Measurements from ENCODE around the gene TVP23B. TPM values are rescaled to one million over a fixed set of nuclear protein-coding genes. Genes with fewer than 3 reads are reported as not detected.
A peak's percentile ranks its signal among the peaks of the same experiment; 100 is the strongest.
"Not testable (repeated sequence)": the region's sequence is repeated elsewhere in the genome, so short reads cannot be mapped to it uniquely, and the experiment has no call there.

Gene TVP23B
- 39.4 TPM for total RNA-seq (2021; ENCODE audit: unreplicated experiment)
- 29.5 TPM for polyA plus RNA-seq (2012; ENCODE audit: insufficient read length)
- percentile 90 among the genes with signal in this experiment for Bru-seq, nascent RNA
- percentile 89 among the genes with signal in this experiment for BruChase-seq, experiment 1, labeled RNA remaining after a 2-hour chase
- BruChase-seq, experiment 2, labeled RNA remaining after a 6-hour chase = percentile 87 among the genes with signal in this experiment
- long read RNA-seq, transcript TVP23B-201 (7 exons, 2,064 nt) = major isoform, 74 of 92 reads
- long read RNA-seq, partial matches to known transcripts = 9 of 92 reads
- long read RNA-seq, other reads (novel, unspliced or antisense) = 6 of 92 reads

- H3K27ac ChIP-seq (ENCODE audit: low read length) = peak within 1 kb of the TSS; percentile 57; the same call in 1 of the 2 replicates
- H3K9me3 ChIP-seq (ENCODE audit: control insufficient read depth, insufficient read depth, low read depth, low read length); POLR2A ChIA-PET; in situ Hi-C loops (cut with HindIII; ENCODE audit: low pct_unique_long_range_greater_than_20kb, low sequenced_read_pairs); BruUV-seq (replicated peaks); intact Hi-C loops (cut with micrococcal nuclease; ENCODE audit: unreplicated experiment); H3K36me3 ChIP-seq (ENCODE audit: control insufficient read depth, insufficient read depth, low read length); H3K4me1 ChIP-seq (ENCODE audit: control insufficient read depth, insufficient read depth, low read length); CTCF ChIA-PET; H3K27me3 ChIP-seq (ENCODE audit: control insufficient read depth, insufficient read depth, low read length): not testable (repeated sequence)
- DNase-seq (ENCODE audit: low read depth, low spot score) (peak; percentile 61), ATAC-seq (peak; percentile 100)
- H3K4me3 ChIP-seq (ENCODE audit: low read depth in 2 of 2, low read length in 2 of 2) = peak within 1 kb of the TSS; percentile 46 to 54
- peak; percentile 57; the same call in 1 of the 2 replicates for TF ChIP-seq POLR2AphosphoS5 (IDR thresholded peaks at IDR 0.05; ENCODE audit: low read depth, low read length)
Measured at GRCh38 chr17:18780991-18781718, at the start of gene TVP23B. Gene TVP23B, plus strand, starts transcription at chr17:18781183. Its CDS starts 111 bp downstream, at chr17:18781294.

- H3K9me3 ChIP-seq (ENCODE audit: control insufficient read depth, insufficient read depth, low read depth, low read length); DNase-seq (ENCODE audit: low read depth, low spot score); H3K36me3 ChIP-seq (ENCODE audit: control insufficient read depth, insufficient read depth, low read length); H3K27ac ChIP-seq (ENCODE audit: low read length); H3K4me3 ChIP-seq (ENCODE audit: low read depth in 2 of 2, low read length in 2 of 2); H3K4me1 ChIP-seq (ENCODE audit: control insufficient read depth, insufficient read depth, low read length); CTCF ChIA-PET; POLR2A ChIA-PET; intact Hi-C loops (cut with micrococcal nuclease; ENCODE audit: unreplicated experiment); H3K27me3 ChIP-seq (ENCODE audit: control insufficient read depth, insufficient read depth, low read length); in situ Hi-C loops (cut with HindIII; ENCODE audit: low pct_unique_long_range_greater_than_20kb, low sequenced_read_pairs); BruUV-seq (replicated peaks); ATAC-seq: not testable (repeated sequence)
Measured at GRCh38 chr17:18732438-18732837, 48.5 kb upstream of the TVP23B start.

GRCh38 chr17:18733350-18733749 lies 47.6 kb upstream of the TVP23B start:
- in situ Hi-C loops (cut with HindIII; ENCODE audit: low pct_unique_long_range_greater_than_20kb, low sequenced_read_pairs); H3K4me3 ChIP-seq (ENCODE audit: low read depth in 2 of 2, low read length in 2 of 2); intact Hi-C loops (cut with micrococcal nuclease; ENCODE audit: unreplicated experiment); H3K27ac ChIP-seq (ENCODE audit: low read length); H3K36me3 ChIP-seq (ENCODE audit: control insufficient read depth, insufficient read depth, low read length); ATAC-seq; H3K9me3 ChIP-seq (ENCODE audit: control insufficient read depth, insufficient read depth, low read depth, low read length); DNase-seq (ENCODE audit: low read depth, low spot score); CTCF ChIA-PET; BruUV-seq (replicated peaks); H3K27me3 ChIP-seq (ENCODE audit: control insufficient read depth, insufficient read depth, low read length); POLR2A ChIA-PET; H3K4me1 ChIP-seq (ENCODE audit: control insufficient read depth, insufficient read depth, low read length): not testable (repeated sequence)

GRCh38 chr17:18739616-18740391 lies 41.2 kb upstream of the TVP23B start:
- H3K4me3 ChIP-seq (ENCODE audit: low read depth in 2 of 2, low read length in 2 of 2); intact Hi-C loops (cut with micrococcal nuclease; ENCODE audit: unreplicated experiment); ATAC-seq; POLR2A ChIA-PET; H3K27me3 ChIP-seq (ENCODE audit: control insufficient read depth, insufficient read depth, low read length); BruUV-seq (replicated peaks); H3K4me1 ChIP-seq (ENCODE audit: control insufficient read depth, insufficient read depth, low read length); H3K27ac ChIP-seq (ENCODE audit: low read length); H3K36me3 ChIP-seq (ENCODE audit: control insufficient read depth, insufficient read depth, low read length); in situ Hi-C loops (cut with HindIII; ENCODE audit: low pct_unique_long_range_greater_than_20kb, low sequenced_read_pairs); CTCF ChIA-PET; DNase-seq (ENCODE audit: low read depth, low spot score); H3K9me3 ChIP-seq (ENCODE audit: control insufficient read depth, insufficient read depth, low read depth, low read length): not testable (repeated sequence)

- CTCF ChIA-PET; BruUV-seq (replicated peaks); H3K9me3 ChIP-seq (ENCODE audit: control insufficient read depth, insufficient read depth, low read depth, low read length); in situ Hi-C loops (cut with HindIII; ENCODE audit: low pct_unique_long_range_greater_than_20kb, low sequenced_read_pairs); H3K36me3 ChIP-seq (ENCODE audit: control insufficient read depth, insufficient read depth, low read length); POLR2A ChIA-PET; H3K27ac ChIP-seq (ENCODE audit: low read length); intact Hi-C loops (cut with micrococcal nuclease; ENCODE audit: unreplicated experiment); H3K4me1 ChIP-seq (ENCODE audit: control insufficient read depth, insufficient read depth, low read length); DNase-seq (ENCODE audit: low read depth, low spot score); H3K4me3 ChIP-seq (ENCODE audit: low read depth in 2 of 2, low read length in 2 of 2); ATAC-seq; H3K27me3 ChIP-seq (ENCODE audit: control insufficient read depth, insufficient read depth, low read length): not testable (repeated sequence)
Measured at GRCh38 chr17:18741228-18741627, 39.8 kb upstream of the TVP23B start.

GRCh38 chr17:18743699-18744421 lies 37.1 kb upstream of the TVP23B start, which contains the start of gene FBXW10:
Gene FBXW10, plus strand, starts transcription at chr17:18744054. Its CDS starts 191 bp downstream, at chr17:18744245.
- H3K9me3 ChIP-seq (ENCODE audit: control insufficient read depth, insufficient read depth, low read depth, low read length); intact Hi-C loops (cut with micrococcal nuclease; ENCODE audit: unreplicated experiment); in situ Hi-C loops (cut with HindIII; ENCODE audit: low pct_unique_long_range_greater_than_20kb, low sequenced_read_pairs); H3K27me3 ChIP-seq (ENCODE audit: control insufficient read depth, insufficient read depth, low read length); H3K36me3 ChIP-seq (ENCODE audit: control insufficient read depth, insufficient read depth, low read length); H3K4me1 ChIP-seq (ENCODE audit: control insufficient read depth, insufficient read depth, low read length); H3K27ac ChIP-seq (ENCODE audit: low read length); POLR2A ChIA-PET; BruUV-seq (replicated peaks); CTCF ChIA-PET; H3K4me3 ChIP-seq (ENCODE audit: low read depth in 2 of 2, low read length in 2 of 2); DNase-seq (ENCODE audit: low read depth, low spot score): not testable (repeated sequence)
- ATAC-seq = peak; percentile 65; the same call in 1 of the 2 replicates

All from Panc1 (cell line).